ENCODE results near the gene DOCK8. TPM values are rescaled to one million over a fixed set of nuclear protein-coding genes. Genes with fewer than 3 reads are reported as not detected.

Gene DOCK8
- total RNA-seq, 1 experiment from 2014 or later = 15.2 TPM

DNA sequence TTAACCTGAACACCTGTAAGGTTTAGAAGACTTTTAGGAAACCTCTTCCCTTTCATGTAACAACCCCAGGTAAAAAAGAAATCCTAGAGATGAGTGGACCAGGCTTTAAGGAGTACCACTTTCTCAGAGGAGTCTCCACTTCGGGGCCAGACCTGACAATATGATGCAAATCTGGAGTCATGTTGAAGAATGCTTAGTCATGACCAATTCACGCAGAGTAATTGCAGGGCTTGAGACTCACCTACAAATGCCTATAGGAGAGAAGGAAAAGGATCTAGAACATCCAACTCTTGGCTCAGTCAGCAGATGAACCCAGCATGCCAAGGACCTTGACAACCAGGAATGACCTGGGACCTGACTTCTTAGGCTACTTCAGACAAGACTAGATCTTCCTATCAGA lies 235.4 kb downstream of the DOCK8 start:
- H3K27me3 Mint-ChIP-seq (ENCODE audit: insufficient read depth, unreplicated experiment) = no peaks in the 10 kb centered on the region
- no peaks in the 10 kb centered on the region for H3K36me3 ChIP-seq (ENCODE audit: control insufficient read depth, insufficient read depth, low read length)
- no peaks in the 10 kb centered on the region for H3K9me3 Mint-ChIP-seq (ENCODE audit: unreplicated experiment)
- peaks cover 19% of the 10 kb centered on the region; the same call in 1 of the 2 replicates for H3K4me1 ChIP-seq
- ChIA-PET CTCF (no interaction called here), POLR2A (no interaction called here)
- intact Hi-C loops (cut with micrococcal nuclease; ENCODE audit: unreplicated experiment) = no loop called here
- H3K4me3 Mint-ChIP-seq (ENCODE audit: unreplicated experiment) = no peak overlapping the region
- no peaks in the 10 kb centered on the region for H3K9me3 ChIP-seq
- no peak for DNase-seq
- TF ChIP-seq, protein P1, sequence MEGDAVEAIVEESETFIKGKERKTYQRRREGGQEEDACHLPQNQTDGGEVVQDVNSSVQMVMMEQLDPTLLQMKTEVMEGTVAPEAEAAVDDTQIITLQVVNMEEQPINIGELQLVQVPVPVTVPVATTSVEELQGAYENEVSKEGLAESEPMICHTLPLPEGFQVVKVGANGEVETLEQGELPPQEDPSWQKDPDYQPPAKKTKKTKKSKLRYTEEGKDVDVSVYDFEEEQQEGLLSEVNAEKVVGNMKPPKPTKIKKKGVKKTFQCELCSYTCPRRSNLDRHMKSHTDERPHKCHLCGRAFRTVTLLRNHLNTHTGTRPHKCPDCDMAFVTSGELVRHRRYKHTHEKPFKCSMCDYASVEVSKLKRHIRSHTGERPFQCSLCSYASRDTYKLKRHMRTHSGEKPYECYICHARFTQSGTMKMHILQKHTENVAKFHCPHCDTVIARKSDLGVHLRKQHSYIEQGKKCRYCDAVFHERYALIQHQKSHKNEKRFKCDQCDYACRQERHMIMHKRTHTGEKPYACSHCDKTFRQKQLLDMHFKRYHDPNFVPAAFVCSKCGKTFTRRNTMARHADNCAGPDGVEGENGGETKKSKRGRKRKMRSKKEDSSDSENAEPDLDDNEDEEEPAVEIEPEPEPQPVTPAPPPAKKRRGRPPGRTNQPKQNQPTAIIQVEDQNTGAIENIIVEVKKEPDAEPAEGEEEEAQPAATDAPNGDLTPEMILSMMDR (IDR thresholded peaks at IDR 0.05; ENCODE audit: insufficient read depth in 1 of 2, low read depth in 1 of 2, low read length in 1 of 2, severe bottlenecking in 1 of 2, unreplicated experiment in 1 of 2) = no peak
- H3K4me3 ChIP-seq (ENCODE audit: low read depth, low read length) = no peak overlapping the region
- BruUV-seq (replicated peaks) = no TSS peak
- H3K27ac Mint-ChIP-seq (ENCODE audit: unreplicated experiment) = no peak overlapping the region
- H3K4me1 Mint-ChIP-seq (ENCODE audit: low read depth, unreplicated experiment) = peaks cover 4% of the 10 kb centered on the region
- no peaks in the 10 kb centered on the region for H3K27me3 ChIP-seq (replicated peaks; ENCODE audit: control insufficient read depth, insufficient read depth, low read length)
- H3K36me3 Mint-ChIP-seq (ENCODE audit: insufficient read depth, unreplicated experiment) = peaks cover 6% of the 10 kb centered on the region

DNA sequence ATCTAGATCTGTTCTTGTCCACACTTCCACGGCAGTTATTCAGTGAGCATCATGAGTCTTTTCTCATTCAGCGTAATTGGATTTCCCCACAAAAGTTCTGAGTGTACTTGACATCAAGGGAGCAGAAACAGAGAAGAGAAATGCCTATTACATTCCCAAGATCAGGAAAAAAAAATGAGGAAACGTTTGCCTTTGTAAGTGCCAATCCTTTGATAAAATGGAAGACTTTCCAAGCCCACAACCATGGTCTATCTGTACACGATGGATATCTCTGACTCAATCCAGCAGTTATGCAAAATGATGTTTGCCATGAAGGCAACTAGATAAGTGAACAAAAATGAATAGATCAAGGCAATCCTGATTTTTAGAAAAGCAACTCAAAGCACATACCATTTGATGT lies 235.9 kb downstream of the DOCK8 start:
- H3K4me3 ChIP-seq (ENCODE audit: low read depth, low read length) = no peak overlapping the region
- no peaks in the 10 kb centered on the region for H3K9me3 ChIP-seq
- no peaks in the 10 kb centered on the region for H3K27me3 ChIP-seq (replicated peaks; ENCODE audit: control insufficient read depth, insufficient read depth, low read length)
- peaks cover 19% of the 10 kb centered on the region; the same call in 1 of the 2 replicates for H3K4me1 ChIP-seq
- Mint-ChIP-seq H3K27me3 (ENCODE audit: insufficient read depth, unreplicated experiment) (no peaks in the 10 kb centered on the region), H3K4me3 (ENCODE audit: unreplicated experiment) (no peak overlapping the region), H3K4me1 (ENCODE audit: low read depth, unreplicated experiment) (peaks cover 4% of the 10 kb centered on the region), H3K27ac (ENCODE audit: unreplicated experiment) (no peak overlapping the region), H3K36me3 (ENCODE audit: insufficient read depth, unreplicated experiment) (peaks cover 6% of the 10 kb centered on the region), H3K9me3 (ENCODE audit: unreplicated experiment) (no peaks in the 10 kb centered on the region)
- ChIA-PET CTCF (no interaction called here), POLR2A (no interaction called here)
- TF ChIP-seq, protein P1 (IDR thresholded peaks at IDR 0.05; ENCODE audit: insufficient read depth in 1 of 2, low read depth in 1 of 2, low read length in 1 of 2, severe bottlenecking in 1 of 2, unreplicated experiment in 1 of 2) = no peak
- no TSS peak for BruUV-seq (replicated peaks)
- intact Hi-C loops (cut with micrococcal nuclease; ENCODE audit: unreplicated experiment) = no loop called here
- DNase-seq = no peak
- no peaks in the 10 kb centered on the region for H3K36me3 ChIP-seq (ENCODE audit: control insufficient read depth, insufficient read depth, low read length)

DNA sequence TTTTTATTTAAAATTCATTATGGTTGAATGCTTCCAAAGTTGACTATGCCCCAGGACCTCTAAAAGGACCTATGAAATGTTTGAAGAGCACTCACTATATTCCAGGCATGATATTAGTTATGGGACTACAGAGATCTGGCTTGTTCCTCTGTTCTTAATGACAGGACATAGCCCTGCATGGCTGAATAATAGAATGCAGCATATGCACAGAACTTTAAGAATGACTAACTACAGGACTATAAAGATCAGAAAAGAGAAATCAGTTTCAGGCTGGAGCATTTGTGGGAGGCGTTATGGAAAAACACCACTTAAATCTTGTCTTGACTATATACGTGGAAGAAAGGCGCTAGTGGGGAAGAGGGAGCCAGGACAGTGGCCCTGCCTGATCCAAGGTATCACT lies 239.2 kb downstream of the DOCK8 start:
- Histone ChIP-seq H3K36me3 (ENCODE audit: control insufficient read depth, insufficient read depth, low read length) (no peaks in the 10 kb centered on the region), H3K9me3 (no peaks in the 10 kb centered on the region), H3K27me3 (replicated peaks; ENCODE audit: control insufficient read depth, insufficient read depth, low read length) (no peaks in the 10 kb centered on the region), H3K4me3 (ENCODE audit: low read depth, low read length) (no peak overlapping the region), H3K4me1 (peaks cover 7% of the 10 kb centered on the region; the same call in 1 of the 2 replicates)
- Mint-ChIP-seq H3K9me3 (ENCODE audit: unreplicated experiment) (no peaks in the 10 kb centered on the region), H3K27ac (ENCODE audit: unreplicated experiment) (no peak overlapping the region), H3K27me3 (ENCODE audit: insufficient read depth, unreplicated experiment) (no peaks in the 10 kb centered on the region), H3K36me3 (ENCODE audit: insufficient read depth, unreplicated experiment) (peaks cover 6% of the 10 kb centered on the region), H3K4me1 (ENCODE audit: low read depth, unreplicated experiment) (peaks cover 11% of the 10 kb centered on the region), H3K4me3 (ENCODE audit: unreplicated experiment) (no peak overlapping the region)
- POLR2A ChIA-PET = no interaction called here
- DNase-seq = no peak
- intact Hi-C loops (cut with micrococcal nuclease; ENCODE audit: unreplicated experiment) = no loop called here
- TF ChIP-seq, protein P1 (IDR thresholded peaks at IDR 0.05; ENCODE audit: insufficient read depth in 1 of 2, low read depth in 1 of 2, low read length in 1 of 2, severe bottlenecking in 1 of 2, unreplicated experiment in 1 of 2) = no peak
- no TSS peak for BruUV-seq (replicated peaks)
- CTCF ChIA-PET = no interaction called here

All from Caco-2 (cell line).